HEK293 (cell line): ENCODE data around the gene F8A1.

Experiments
- HOXA7 ChIP-seq: sonication (generic); formaldehyde crosslinking; IDR thresholded peaks from 2 replicates; pipeline ENCODE4 v1.8.1; 2022; ENCODE audit warnings: missing genetic modification reagents, borderline replicate concordance
- SP2 ChIP-seq: fragments of 450-650 bp; formaldehyde crosslinking; IDR thresholded peaks from 2 replicates; pipeline ENCODE4 v1.5.1; 2016; ENCODE audit warnings: missing biosample characterization, missing genetic modification characterization
- YY2 ChIP-seq: fragments of 450-650 bp; formaldehyde crosslinking; IDR thresholded peaks from 2 replicates; pipeline ENCODE4 v1.5.1; 2016; ENCODE audit warnings: missing biosample characterization, missing genetic modification characterization
- ZBTB20 ChIP-seq: fragments of 450-650 bp; formaldehyde crosslinking; IDR thresholded peaks from 2 replicates; pipeline ENCODE4 v1.5.1; 2016; ENCODE audit warnings: missing biosample characterization, missing genetic modification characterization
- ZNF324 ChIP-seq: fragments of 450-650 bp; formaldehyde crosslinking; IDR thresholded peaks from 2 replicates; pipeline ENCODE4 v1.5.1; 2016; ENCODE audit warnings: missing biosample characterization, missing genetic modification characterization
- ZNF394 ChIP-seq: fragments of 450-650 bp; formaldehyde crosslinking; IDR thresholded peaks from 2 replicates; pipeline ENCODE4 v1.5.1; 2016; ENCODE audit warnings: missing biosample characterization, missing genetic modification characterization, mild to moderate bottlenecking, moderate library complexity, borderline replicate concordance
- ZNF596 ChIP-seq: fragments of 450-650 bp; IDR thresholded peaks from 2 replicates; pipeline ENCODE4 v1.5.0; 2018; ENCODE audit warnings: missing biosample characterization, mild to moderate bottlenecking, missing genetic modification characterization, moderate library complexity
- ZNF658 ChIP-seq: fragments of 450-650 bp; formaldehyde crosslinking; IDR thresholded peaks from 2 replicates; pipeline ENCODE4; 2016; ENCODE audit warnings: missing biosample characterization, missing genetic modification characterization
- ZNF677 ChIP-seq: fragments of 450-650 bp; IDR thresholded peaks from 2 replicates; pipeline ENCODE4 v1.5.0; 2018; ENCODE audit warnings: missing biosample characterization, mild to moderate bottlenecking, missing genetic modification characterization, moderate library complexity
- ZSCAN30 ChIP-seq: fragments of 450-650 bp; IDR thresholded peaks from 2 replicates; pipeline ENCODE4 v1.5.1; 2018; ENCODE audit warnings: missing biosample characterization, mild to moderate bottlenecking, missing genetic modification characterization, moderate library complexity
- TF ChIP-seq, protein P1 (sequence below): fragments of 450-650 bp; formaldehyde crosslinking; IDR thresholded peaks from 2 replicates; pipeline ENCODE4 v1.5.1; 2016; ENCODE audit warnings: missing biosample characterization, missing genetic modification characterization
- TF ChIP-seq, protein P2 (sequence below): fragments of 450-650 bp; formaldehyde crosslinking; IDR thresholded peaks from 2 replicates; pipeline ENCODE4 v1.5.1; 2016; ENCODE audit warnings: missing biosample characterization, missing genetic modification characterization
- TF ChIP-seq, protein P3 (sequence below): fragments of 450-650 bp; formaldehyde crosslinking; IDR thresholded peaks from 2 replicates; pipeline ENCODE4 v1.5.1; 2016; ENCODE audit warnings: missing biosample characterization, missing genetic modification characterization
- TF ChIP-seq, protein P4 (sequence below): fragments of 450-650 bp; formaldehyde crosslinking; IDR thresholded peaks from 2 replicates; pipeline ENCODE4 v1.5.1; 2017; ENCODE audit warnings: missing biosample characterization, missing genetic modification characterization

DNA sequence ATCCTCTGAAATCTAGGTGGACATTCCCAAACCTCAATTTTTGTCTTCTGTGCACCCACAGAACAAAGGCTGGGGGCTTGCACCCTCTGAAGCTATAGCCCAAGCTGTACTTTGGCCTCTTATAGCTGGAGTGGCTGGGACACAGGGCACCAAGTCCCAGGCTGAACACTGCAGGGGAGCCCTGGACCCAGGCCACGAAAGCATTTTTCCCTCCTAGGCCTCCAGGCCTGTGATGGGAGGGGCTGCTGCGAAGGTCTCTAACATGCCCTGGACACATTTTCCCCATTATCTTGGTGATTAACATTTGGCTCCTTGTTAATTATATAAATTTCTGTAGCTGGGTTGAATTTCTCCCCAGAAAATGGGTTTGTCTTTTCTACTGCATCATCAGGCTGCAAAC is 27.9 kb downstream of the F8A1 start:
- TF ChIP-seq ZBTB20 (tag by site-specific recombination) (no peak), ZNF658 (tag by site-specific recombination) (no peak), HOXA7 (CRISPR knock-in tag) (no peak), ZNF596 (tag by site-specific recombination) (no peak), ZNF394 (tag by site-specific recombination) (no peak), SP2 (tag by site-specific recombination) (no peak), YY2 (tag by site-specific recombination) (no peak), ZNF324 (tag by site-specific recombination) (no peak), ZSCAN30 (tag by site-specific recombination) (no peak), ZNF677 (no peak)
- TF ChIP-seq, protein P1, sequence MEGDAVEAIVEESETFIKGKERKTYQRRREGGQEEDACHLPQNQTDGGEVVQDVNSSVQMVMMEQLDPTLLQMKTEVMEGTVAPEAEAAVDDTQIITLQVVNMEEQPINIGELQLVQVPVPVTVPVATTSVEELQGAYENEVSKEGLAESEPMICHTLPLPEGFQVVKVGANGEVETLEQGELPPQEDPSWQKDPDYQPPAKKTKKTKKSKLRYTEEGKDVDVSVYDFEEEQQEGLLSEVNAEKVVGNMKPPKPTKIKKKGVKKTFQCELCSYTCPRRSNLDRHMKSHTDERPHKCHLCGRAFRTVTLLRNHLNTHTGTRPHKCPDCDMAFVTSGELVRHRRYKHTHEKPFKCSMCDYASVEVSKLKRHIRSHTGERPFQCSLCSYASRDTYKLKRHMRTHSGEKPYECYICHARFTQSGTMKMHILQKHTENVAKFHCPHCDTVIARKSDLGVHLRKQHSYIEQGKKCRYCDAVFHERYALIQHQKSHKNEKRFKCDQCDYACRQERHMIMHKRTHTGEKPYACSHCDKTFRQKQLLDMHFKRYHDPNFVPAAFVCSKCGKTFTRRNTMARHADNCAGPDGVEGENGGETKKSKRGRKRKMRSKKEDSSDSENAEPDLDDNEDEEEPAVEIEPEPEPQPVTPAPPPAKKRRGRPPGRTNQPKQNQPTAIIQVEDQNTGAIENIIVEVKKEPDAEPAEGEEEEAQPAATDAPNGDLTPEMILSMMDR, result no peak
- TF ChIP-seq, protein P2, sequence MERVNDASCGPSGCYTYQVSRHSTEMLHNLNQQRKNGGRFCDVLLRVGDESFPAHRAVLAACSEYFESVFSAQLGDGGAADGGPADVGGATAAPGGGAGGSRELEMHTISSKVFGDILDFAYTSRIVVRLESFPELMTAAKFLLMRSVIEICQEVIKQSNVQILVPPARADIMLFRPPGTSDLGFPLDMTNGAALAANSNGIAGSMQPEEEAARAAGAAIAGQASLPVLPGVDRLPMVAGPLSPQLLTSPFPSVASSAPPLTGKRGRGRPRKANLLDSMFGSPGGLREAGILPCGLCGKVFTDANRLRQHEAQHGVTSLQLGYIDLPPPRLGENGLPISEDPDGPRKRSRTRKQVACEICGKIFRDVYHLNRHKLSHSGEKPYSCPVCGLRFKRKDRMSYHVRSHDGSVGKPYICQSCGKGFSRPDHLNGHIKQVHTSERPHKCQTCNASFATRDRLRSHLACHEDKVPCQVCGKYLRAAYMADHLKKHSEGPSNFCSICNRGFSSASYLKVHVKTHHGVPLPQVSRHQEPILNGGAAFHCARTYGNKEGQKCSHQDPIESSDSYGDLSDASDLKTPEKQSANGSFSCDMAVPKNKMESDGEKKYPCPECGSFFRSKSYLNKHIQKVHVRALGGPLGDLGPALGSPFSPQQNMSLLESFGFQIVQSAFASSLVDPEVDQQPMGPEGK (tag by site-specific recombination), result no peak
- TF ChIP-seq, protein P3, sequence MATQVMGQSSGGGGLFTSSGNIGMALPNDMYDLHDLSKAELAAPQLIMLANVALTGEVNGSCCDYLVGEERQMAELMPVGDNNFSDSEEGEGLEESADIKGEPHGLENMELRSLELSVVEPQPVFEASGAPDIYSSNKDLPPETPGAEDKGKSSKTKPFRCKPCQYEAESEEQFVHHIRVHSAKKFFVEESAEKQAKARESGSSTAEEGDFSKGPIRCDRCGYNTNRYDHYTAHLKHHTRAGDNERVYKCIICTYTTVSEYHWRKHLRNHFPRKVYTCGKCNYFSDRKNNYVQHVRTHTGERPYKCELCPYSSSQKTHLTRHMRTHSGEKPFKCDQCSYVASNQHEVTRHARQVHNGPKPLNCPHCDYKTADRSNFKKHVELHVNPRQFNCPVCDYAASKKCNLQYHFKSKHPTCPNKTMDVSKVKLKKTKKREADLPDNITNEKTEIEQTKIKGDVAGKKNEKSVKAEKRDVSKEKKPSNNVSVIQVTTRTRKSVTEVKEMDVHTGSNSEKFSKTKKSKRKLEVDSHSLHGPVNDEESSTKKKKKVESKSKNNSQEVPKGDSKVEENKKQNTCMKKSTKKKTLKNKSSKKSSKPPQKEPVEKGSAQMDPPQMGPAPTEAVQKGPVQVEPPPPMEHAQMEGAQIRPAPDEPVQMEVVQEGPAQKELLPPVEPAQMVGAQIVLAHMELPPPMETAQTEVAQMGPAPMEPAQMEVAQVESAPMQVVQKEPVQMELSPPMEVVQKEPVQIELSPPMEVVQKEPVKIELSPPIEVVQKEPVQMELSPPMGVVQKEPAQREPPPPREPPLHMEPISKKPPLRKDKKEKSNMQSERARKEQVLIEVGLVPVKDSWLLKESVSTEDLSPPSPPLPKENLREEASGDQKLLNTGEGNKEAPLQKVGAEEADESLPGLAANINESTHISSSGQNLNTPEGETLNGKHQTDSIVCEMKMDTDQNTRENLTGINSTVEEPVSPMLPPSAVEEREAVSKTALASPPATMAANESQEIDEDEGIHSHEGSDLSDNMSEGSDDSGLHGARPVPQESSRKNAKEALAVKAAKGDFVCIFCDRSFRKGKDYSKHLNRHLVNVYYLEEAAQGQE (tag by site-specific recombination), result no peak
- TF ChIP-seq, protein P4, sequence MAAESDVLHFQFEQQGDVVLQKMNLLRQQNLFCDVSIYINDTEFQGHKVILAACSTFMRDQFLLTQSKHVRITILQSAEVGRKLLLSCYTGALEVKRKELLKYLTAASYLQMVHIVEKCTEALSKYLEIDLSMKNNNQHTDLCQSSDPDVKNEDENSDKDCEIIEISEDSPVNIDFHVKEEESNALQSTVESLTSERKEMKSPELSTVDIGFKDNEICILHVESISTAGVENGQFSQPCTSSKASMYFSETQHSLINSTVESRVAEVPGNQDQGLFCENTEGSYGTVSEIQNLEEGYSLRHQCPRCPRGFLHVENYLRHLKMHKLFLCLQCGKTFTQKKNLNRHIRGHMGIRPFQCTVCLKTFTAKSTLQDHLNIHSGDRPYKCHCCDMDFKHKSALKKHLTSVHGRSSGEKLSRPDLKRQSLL (tag by site-specific recombination), result no peak
